ENCODE data around the gene QKI.
"Not testable (repeated sequence)": the region's sequence is repeated elsewhere in the genome, so short reads cannot be mapped to it uniquely, and the experiment has no call there.

QKI gene

GRCh38 chr6:163371129-163371528 lies 43.4 kb upstream of the QKI start:
- TF ChIP-seq, protein P1, sequence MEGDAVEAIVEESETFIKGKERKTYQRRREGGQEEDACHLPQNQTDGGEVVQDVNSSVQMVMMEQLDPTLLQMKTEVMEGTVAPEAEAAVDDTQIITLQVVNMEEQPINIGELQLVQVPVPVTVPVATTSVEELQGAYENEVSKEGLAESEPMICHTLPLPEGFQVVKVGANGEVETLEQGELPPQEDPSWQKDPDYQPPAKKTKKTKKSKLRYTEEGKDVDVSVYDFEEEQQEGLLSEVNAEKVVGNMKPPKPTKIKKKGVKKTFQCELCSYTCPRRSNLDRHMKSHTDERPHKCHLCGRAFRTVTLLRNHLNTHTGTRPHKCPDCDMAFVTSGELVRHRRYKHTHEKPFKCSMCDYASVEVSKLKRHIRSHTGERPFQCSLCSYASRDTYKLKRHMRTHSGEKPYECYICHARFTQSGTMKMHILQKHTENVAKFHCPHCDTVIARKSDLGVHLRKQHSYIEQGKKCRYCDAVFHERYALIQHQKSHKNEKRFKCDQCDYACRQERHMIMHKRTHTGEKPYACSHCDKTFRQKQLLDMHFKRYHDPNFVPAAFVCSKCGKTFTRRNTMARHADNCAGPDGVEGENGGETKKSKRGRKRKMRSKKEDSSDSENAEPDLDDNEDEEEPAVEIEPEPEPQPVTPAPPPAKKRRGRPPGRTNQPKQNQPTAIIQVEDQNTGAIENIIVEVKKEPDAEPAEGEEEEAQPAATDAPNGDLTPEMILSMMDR (IDR thresholded peaks at IDR 0.05; ENCODE audit: borderline replicate concordance, insufficient read depth, low read depth, low read length): no peak
- no peak overlapping the region for H3K4me3 ChIP-seq (ENCODE audit: low read depth, low read length)

GRCh38 chr6:163373240-163373639 lies 41.3 kb upstream of the QKI start:
- no peak overlapping the region for H3K4me3 ChIP-seq (ENCODE audit: low read depth, low read length)
- TF ChIP-seq, protein P1 (IDR thresholded peaks at IDR 0.05; ENCODE audit: borderline replicate concordance, insufficient read depth, low read depth, low read length): no peak

GRCh38 chr6:163375361-163375760 lies 39.2 kb upstream of the QKI start:
- no peak overlapping the region for H3K4me3 ChIP-seq (ENCODE audit: low read depth, low read length)

GRCh38 chr6:163376187-163376586 lies 38.3 kb upstream of the QKI start:
- TF ChIP-seq, protein P1 (IDR thresholded peaks at IDR 0.05; ENCODE audit: borderline replicate concordance, insufficient read depth, low read depth, low read length): no peak
- no peak overlapping the region for H3K4me3 ChIP-seq (ENCODE audit: low read depth, low read length)

More at GRCh38 chr6:163375361-163375760, 39.2 kb upstream of the QKI start:
- TF ChIP-seq, protein P1 (IDR thresholded peaks at IDR 0.05; ENCODE audit: borderline replicate concordance, insufficient read depth, low read depth, low read length): no peak

- TF ChIP-seq, protein P1 (IDR thresholded peaks at IDR 0.05; ENCODE audit: borderline replicate concordance, insufficient read depth, low read depth, low read length): no peak
- no peak overlapping the region for H3K4me3 ChIP-seq (ENCODE audit: low read depth, low read length)
Measured at GRCh38 chr6:163377561-163377960, 37.0 kb upstream of the QKI start.

- H3K4me3 ChIP-seq (ENCODE audit: low read depth, low read length): no peak overlapping the region
- TF ChIP-seq, protein P1 (IDR thresholded peaks at IDR 0.05; ENCODE audit: borderline replicate concordance, insufficient read depth, low read depth, low read length): no peak
Measured at GRCh38 chr6:163380216-163380615, 34.3 kb upstream of the QKI start.

DNA sequence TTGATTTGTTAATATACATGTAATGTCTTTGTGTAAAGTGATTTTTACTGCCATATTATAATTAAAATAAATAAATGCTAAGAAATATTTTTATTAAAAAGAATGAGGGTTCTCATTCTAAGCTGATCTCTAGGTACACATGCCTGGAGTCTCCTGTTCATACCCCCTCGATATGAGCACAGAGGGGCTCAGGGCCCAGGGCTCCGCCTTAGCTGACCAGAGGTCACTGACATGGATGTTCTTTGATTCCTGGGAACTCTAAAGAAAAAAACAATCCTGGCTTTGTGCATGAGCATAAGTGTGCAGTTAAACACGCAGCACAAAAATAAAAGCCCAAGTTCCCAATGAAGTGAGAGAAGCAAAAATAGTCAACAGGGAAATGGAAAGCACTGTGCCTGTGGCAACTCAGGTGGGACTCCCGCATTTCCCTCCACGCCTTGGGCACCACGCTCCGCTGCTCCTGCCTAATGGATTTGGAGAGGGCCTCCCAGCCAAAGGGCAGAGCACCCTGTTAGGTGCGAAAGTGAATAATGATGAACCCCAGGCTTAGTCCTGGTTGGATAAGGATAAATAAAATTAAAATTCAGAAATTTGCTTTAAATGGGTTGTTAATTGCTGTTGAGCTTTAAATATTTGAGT lies 33.3 kb upstream of the QKI start:
- TF ChIP-seq, protein P1 (IDR thresholded peaks at IDR 0.05; ENCODE audit: borderline replicate concordance, insufficient read depth, low read depth, low read length): no peak
- H3K4me3 ChIP-seq (ENCODE audit: low read depth, low read length): no peak overlapping the region

GRCh38 chr6:163383396-163383795 lies 31.1 kb upstream of the QKI start:
- not testable (repeated sequence) for H3K4me3 ChIP-seq (ENCODE audit: low read depth, low read length)
